Measurements from ENCODE around the gene TMEM89. TPM values are rescaled to one million over a fixed set of nuclear protein-coding genes. Genes with fewer than 3 reads are reported as not detected.

Gene TMEM89
- total and polyA plus RNA-seq, 12 donors, result not detected

GRCh38 chr3:48652923-48653715, 31.6 kb upstream of the TMEM89 start:
- DNase-seq, result no peak
- ATAC-seq, result no peak
- 93 to 97% methylated on average over 15 of the region's 15 CpGs for WGBS, 2 donors
- Histone ChIP-seq H3K27me3 (no peaks in the 10 kb centered on the region), H3K9me3 (no peaks in the 10 kb centered on the region), H3K27ac (no peak overlapping the region), H3K4me1 (peaks cover 0 to 19% (median 13%) of the 10 kb centered on the region in 9 donors), H3K4me3 (no peak overlapping the region), H3K36me3 (no peaks in the 10 kb centered on the region)
- intact Hi-C loops (cut with DNase I), result no loop called here
- no peak for TF ChIP-seq CTCF (IDR thresholded peaks at IDR 0.05)

- DNase-seq (no peak), ATAC-seq (no peak)
- 91 to 94% methylated on average over 11 of the region's 11 CpGs for WGBS, 2 donors
- H3K27ac ChIP-seq, result no peak overlapping the region
- H3K9me3 ChIP-seq, result no peaks in the 10 kb centered on the region
- H3K36me3 ChIP-seq, result no peaks in the 10 kb centered on the region
- H3K4me3 ChIP-seq, result no peak overlapping the region
- H3K4me1 ChIP-seq, result peaks cover 0 to 17% (median 9%) of the 10 kb centered on the region in 9 donors
- H3K27me3 ChIP-seq, result no peaks in the 10 kb centered on the region
- intact Hi-C loops (cut with DNase I), result no loop called here
- no peak for TF ChIP-seq CTCF (IDR thresholded peaks at IDR 0.05)
These were observed 30.2 kb upstream of the TMEM89 start for GRCh38 chr3:48651771-48652170.

GRCh38 chr3:48650723-48651122, 29.2 kb upstream of the TMEM89 start:
- no peak for TF ChIP-seq CTCF (IDR thresholded peaks at IDR 0.05)
- no peak for ATAC-seq
- Histone ChIP-seq H3K36me3 (no peaks in the 10 kb centered on the region), H3K4me3 (no peak overlapping the region), H3K27ac (no peak overlapping the region), H3K9me3 (no peaks in the 10 kb centered on the region), H3K4me1 (peaks cover 0 to 6% (median 1%) of the 10 kb centered on the region in 9 donors), H3K27me3 (no peaks in the 10 kb centered on the region)
- intact Hi-C loops (cut with DNase I), result no loop called here
- 87 to 90% methylated on average over 12 of the region's 12 CpGs for WGBS, 2 donors
- DNase-seq, result no peak

GRCh38 chr3:48648188-48648850, 26.8 kb upstream of the TMEM89 start:
- no peaks in the 10 kb centered on the region for H3K27me3 ChIP-seq
- H3K4me3 ChIP-seq, result no peak overlapping the region
- H3K9me3 ChIP-seq, result no peaks in the 10 kb centered on the region
- no peaks in the 10 kb centered on the region for H3K4me1 ChIP-seq
- intact Hi-C loops (cut with DNase I), result no loop called here
- WGBS, 2 donors, result 92 to 93% methylated on average over 15 of the region's 15 CpGs
- no peak for ATAC-seq
- no peak overlapping the region for H3K27ac ChIP-seq
- no peak for TF ChIP-seq CTCF (IDR thresholded peaks at IDR 0.05)
- H3K36me3 ChIP-seq, result no peaks in the 10 kb centered on the region
- DNase-seq, result no peak

Data from heart right ventricle (tissue), 16 donors.